HepG2 (cell line): ENCODE measurements around the gene KLHL35. TPM values are rescaled to one million over a fixed set of nuclear protein-coding genes. Genes with fewer than 3 reads are reported as not detected.

Source experiments
- HMGXB4 ChIP-seq, 2 experiments: sonication (generic) in 1 of 2; formaldehyde crosslinking in 1 of 2; IDR thresholded peaks; 2 replicates each; pipeline versions ENCODE4 v1.4.0 to v1.6.1; 2018 to 2020; ENCODE audit warnings: missing genetic modification reagents in 2 of 2, borderline replicate concordance in 1 of 2, low read depth in 1 of 2, mild to moderate bottlenecking in 1 of 2, missing biosample characterization in 1 of 2
- IKZF1 ChIP-seq: fragments of 450-650 bp; IDR thresholded peaks from 2 replicates; pipeline ENCODE4 v1.7.1; 2016
- KDM2A ChIP-seq: sonication (generic); formaldehyde crosslinking; IDR thresholded peaks from 2 replicates; pipeline ENCODE4 v1.4.0; 2020; ENCODE audit warnings: low read depth, missing genetic modification reagents, borderline replicate concordance
- LCORL ChIP-seq, 2 experiments: fragments of 450-650 bp in 1 of 2; sonication (generic) in 1 of 2; formaldehyde crosslinking in 1 of 2; IDR thresholded peaks; 2 replicates each; pipeline versions ENCODE4 v1.5.0 to v1.6.1; 2017 to 2020; ENCODE audit warnings: antibody characterized with exemption in 1 of 2, missing genetic modification reagents in 1 of 2
- MED1 ChIP-seq: sonication (generic); formaldehyde crosslinking; IDR thresholded peaks from 2 replicates; pipeline ENCODE4 v1.4.0; 2020; ENCODE audit warnings: missing genetic modification reagents
- MTERF4 ChIP-seq: sonication (generic); formaldehyde crosslinking; IDR thresholded peaks from 2 replicates; pipeline ENCODE4 v1.8.0; 2023; ENCODE audit warnings: mild to moderate bottlenecking, missing genetic modification reagents
- ONECUT2 ChIP-seq: sonication (generic); formaldehyde crosslinking; IDR thresholded peaks from 2 replicates; pipeline ENCODE4 v1.4.0; 2020; ENCODE audit warnings: missing genetic modification reagents
- SMARCE1 ChIP-seq: fragments of 450-650 bp; IDR thresholded peaks from 2 replicates; pipeline ENCODE4 v1.6.1; 2017; ENCODE audit warnings: borderline replicate concordance
- SOX5 ChIP-seq: IDR thresholded peaks from 2 replicates; pipeline ENCODE4 v1.6.1; 2016; ENCODE audit warnings: borderline replicate concordance
- SP2 ChIP-seq: sonication (generic); formaldehyde crosslinking; IDR thresholded peaks from 2 replicates; pipeline ENCODE4 v1.5.1; 2020; ENCODE audit warnings: mild to moderate bottlenecking, missing genetic modification reagents
- ZBTB39 ChIP-seq: sonication (generic); formaldehyde crosslinking; IDR thresholded peaks from 2 replicates; pipeline ENCODE4 v1.5.0; 2020; ENCODE audit warnings: missing genetic modification reagents
- ZBTB49 ChIP-seq: sonication (generic); formaldehyde crosslinking; IDR thresholded peaks from 2 replicates; pipeline ENCODE4 v1.4.0; 2020; ENCODE audit warnings: missing genetic modification reagents, borderline replicate concordance
- ZNF232 ChIP-seq: sonication (generic); formaldehyde crosslinking; IDR thresholded peaks from 2 replicates; pipeline ENCODE4 v1.4.0; 2020; ENCODE audit warnings: missing genetic modification reagents, borderline replicate concordance
- ZNF263 ChIP-seq: sonication (generic); formaldehyde crosslinking; IDR thresholded peaks from 2 replicates; pipeline ENCODE4 v1.4.0; 2020; ENCODE audit warnings: missing genetic modification reagents
- ZNF75D ChIP-seq: sonication (generic); formaldehyde crosslinking; IDR thresholded peaks from 2 replicates; pipeline ENCODE4 v1.8.1; 2023; ENCODE audit warnings: missing genetic modification reagents, mild to moderate bottlenecking, borderline replicate concordance
- polyA plus RNA-seq, 8 experiments: library from polyadenylated mRNA; depleted of rRNA in 3 of 8; stranded (reverse) in 7 of 8; unstranded in 1 of 8; fragments of >200 nt; fragmentation: Illumina TruSeq in 4 of 8; extraction: Trizol in 4 of 8; gene quantifications; 2 replicates each; pipeline versions ENCODE4 v1.2.1 to v1.2.3, GENCODE V29; 2011 to 2016; ENCODE audit warnings: low read depth in 4 of 8, missing spikeins in 1 of 8, mixed read lengths in 1 of 8; ENCODE audit not compliant: insufficient read depth in 1 of 8
- total RNA-seq, 5 experiments: library from RNA; depleted of rRNA; stranded (reverse); fragments of >200 nt; fragmentation: Illumina TruSeq; extraction: Trizol; gene quantifications; 2 replicates each; pipeline ENCODE4 v1.2.3, GENCODE V29; 2016; ENCODE audit warnings: low read depth in 1 of 5
- TF ChIP-seq, protein P1 (sequence below): sonication (generic); formaldehyde crosslinking; IDR thresholded peaks from 2 replicates; pipeline ENCODE4 v1.5.0; 2020; ENCODE audit warnings: mild to moderate bottlenecking, missing genetic modification reagents, borderline replicate concordance

Gene KLHL35
- total and polyA plus RNA-seq, 2 of the 13 experiments (the other 11 are each of a cell fraction or from before 2014, with no cell fraction given) = not detected

GRCh38 chr11:75388386-75389275 is 44.4 kb downstream of the KLHL35 start (continued):
- TF ChIP-seq ZBTB39 (CRISPR knock-in tag) (no peak), LCORL (IDR thresholded peaks at IDR 0.05) (no peak; the same call in 1 of the 2 replicates), LCORL (CRISPR knock-in tag; IDR thresholded peaks at IDR 0.05) (peak; percentile 60), SMARCE1 (no peak), ZBTB49 (CRISPR knock-in tag) (no peak), KDM2A (0 out of 2 replicates have a peak, but pooled peaks have one; percentile 21), SOX5 (CRISPR knock-in tag) (0 out of 2 replicates have a peak, but pooled peaks have one; percentile 26), MTERF4 (no peak), ONECUT2 (CRISPR knock-in tag) (no peak), ZNF263 (CRISPR knock-in tag) (no peak), ZNF232 (CRISPR knock-in tag) (no peak), MED1 (CRISPR knock-in tag) (no peak), ZNF75D (CRISPR knock-in tag) (no peak), HMGXB4 (CRISPR knock-in tag; IDR thresholded peaks at IDR 0.05; ENCODE audit: borderline replicate concordance in 1 of 2, low read depth in 1 of 2) (0 out of 4 replicates have a peak, but pooled peaks of 1 of the 2 experiments have one; percentile 29), IKZF1 (no peak), SP2 (CRISPR knock-in tag) (no peak)
- TF ChIP-seq, protein P1, sequence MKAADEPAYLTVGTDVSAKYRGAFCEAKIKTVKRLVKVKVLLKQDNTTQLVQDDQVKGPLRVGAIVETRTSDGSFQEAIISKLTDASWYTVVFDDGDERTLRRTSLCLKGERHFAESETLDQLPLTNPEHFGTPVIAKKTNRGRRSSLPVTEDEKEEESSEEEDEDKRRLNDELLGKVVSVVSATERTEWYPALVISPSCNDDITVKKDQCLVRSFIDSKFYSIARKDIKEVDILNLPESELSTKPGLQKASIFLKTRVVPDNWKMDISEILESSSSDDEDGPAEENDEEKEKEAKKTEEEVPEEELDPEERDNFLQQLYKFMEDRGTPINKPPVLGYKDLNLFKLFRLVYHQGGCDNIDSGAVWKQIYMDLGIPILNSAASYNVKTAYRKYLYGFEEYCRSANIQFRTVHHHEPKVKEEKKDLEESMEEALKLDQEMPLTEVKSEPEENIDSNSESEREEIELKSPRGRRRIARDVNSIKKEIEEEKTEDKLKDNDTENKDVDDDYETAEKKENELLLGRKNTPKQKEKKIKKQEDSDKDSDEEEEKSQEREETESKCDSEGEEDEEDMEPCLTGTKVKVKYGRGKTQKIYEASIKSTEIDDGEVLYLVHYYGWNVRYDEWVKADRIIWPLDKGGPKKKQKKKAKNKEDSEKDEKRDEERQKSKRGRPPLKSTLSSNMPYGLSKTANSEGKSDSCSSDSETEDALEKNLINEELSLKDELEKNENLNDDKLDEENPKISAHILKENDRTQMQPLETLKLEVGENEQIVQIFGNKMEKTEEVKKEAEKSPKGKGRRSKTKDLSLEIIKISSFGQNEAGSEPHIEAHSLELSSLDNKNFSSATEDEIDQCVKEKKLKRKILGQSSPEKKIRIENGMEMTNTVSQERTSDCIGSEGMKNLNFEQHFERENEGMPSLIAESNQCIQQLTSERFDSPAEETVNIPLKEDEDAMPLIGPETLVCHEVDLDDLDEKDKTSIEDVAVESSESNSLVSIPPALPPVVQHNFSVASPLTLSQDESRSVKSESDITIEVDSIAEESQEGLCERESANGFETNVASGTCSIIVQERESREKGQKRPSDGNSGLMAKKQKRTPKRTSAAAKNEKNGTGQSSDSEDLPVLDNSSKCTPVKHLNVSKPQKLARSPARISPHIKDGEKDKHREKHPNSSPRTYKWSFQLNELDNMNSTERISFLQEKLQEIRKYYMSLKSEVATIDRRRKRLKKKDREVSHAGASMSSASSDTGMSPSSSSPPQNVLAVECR (CRISPR knock-in tag) = no peak; the same call in 1 of the 2 replicates
